ENCODE data around the gene RRAGC. TPM values are rescaled to one million over a fixed set of nuclear protein-coding genes. Genes with fewer than 3 reads are reported as not detected.

The RRAGC gene
- total RNA-seq, 3 donors from 2014 or later: 29.7 to 41.7 (median 32.5) TPM

DNA sequence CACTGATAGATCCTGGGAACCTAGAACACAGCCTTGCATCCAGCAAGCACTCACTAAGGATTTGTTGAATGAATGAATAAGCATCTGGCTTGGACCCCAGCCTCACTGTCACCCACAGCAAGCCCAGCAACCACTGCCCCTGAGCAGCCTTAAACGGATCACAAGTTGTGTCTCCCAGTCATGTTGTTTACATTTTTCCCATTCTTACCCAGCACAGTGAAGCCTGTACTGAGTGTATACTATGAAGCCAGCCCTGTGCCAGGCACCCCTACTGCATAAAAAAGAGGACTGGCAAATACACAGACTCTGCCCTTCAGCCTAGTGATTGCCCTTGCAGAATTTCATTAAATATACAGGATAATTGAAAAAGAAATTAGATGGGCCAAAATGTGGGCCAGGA, 30.2 kb downstream of the RRAGC start:
- Histone ChIP-seq H3K36me3 (ENCODE audit: low read depth) (no peaks in the 10 kb centered on the region), H3K4me3 (no peak overlapping the region), H3K9me3 (no peaks in the 10 kb centered on the region), H3K4me1 (ENCODE audit: low read depth) (no peaks in the 10 kb centered on the region)
- TF ChIP-seq, protein P1, sequence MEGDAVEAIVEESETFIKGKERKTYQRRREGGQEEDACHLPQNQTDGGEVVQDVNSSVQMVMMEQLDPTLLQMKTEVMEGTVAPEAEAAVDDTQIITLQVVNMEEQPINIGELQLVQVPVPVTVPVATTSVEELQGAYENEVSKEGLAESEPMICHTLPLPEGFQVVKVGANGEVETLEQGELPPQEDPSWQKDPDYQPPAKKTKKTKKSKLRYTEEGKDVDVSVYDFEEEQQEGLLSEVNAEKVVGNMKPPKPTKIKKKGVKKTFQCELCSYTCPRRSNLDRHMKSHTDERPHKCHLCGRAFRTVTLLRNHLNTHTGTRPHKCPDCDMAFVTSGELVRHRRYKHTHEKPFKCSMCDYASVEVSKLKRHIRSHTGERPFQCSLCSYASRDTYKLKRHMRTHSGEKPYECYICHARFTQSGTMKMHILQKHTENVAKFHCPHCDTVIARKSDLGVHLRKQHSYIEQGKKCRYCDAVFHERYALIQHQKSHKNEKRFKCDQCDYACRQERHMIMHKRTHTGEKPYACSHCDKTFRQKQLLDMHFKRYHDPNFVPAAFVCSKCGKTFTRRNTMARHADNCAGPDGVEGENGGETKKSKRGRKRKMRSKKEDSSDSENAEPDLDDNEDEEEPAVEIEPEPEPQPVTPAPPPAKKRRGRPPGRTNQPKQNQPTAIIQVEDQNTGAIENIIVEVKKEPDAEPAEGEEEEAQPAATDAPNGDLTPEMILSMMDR (IDR thresholded peaks at IDR 0.05): no peak
- intact Hi-C loops (cut with DNase I, micrococcal nuclease): no loop called here
- no peak for DNase-seq
- ATAC-seq: no peak

DNA sequence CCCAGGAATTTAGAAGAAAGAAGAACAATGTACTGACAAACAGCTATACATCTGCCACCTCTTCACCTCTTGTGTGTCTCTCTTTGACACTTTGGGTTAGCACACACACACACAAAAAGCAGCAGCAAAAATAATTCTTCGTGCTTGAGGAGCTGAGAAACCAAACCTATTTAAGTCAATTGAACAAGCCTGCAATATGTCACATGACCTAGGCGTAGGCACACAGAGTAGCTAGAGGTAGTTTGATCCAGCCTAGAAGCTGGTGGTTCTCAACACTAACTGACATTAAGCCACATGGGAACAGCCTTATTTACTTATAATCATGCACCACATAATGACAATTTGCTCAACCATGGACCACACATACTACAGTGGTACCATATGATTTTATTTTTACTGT, 32.3 kb downstream of the RRAGC start:
- no peak for ATAC-seq
- H3K4me1 ChIP-seq (ENCODE audit: low read depth): no peaks in the 10 kb centered on the region
- H3K36me3 ChIP-seq (ENCODE audit: low read depth): no peaks in the 10 kb centered on the region
- no peak for DNase-seq
- TF ChIP-seq, protein P1 (IDR thresholded peaks at IDR 0.05): no peak
- H3K4me3 ChIP-seq: no peak overlapping the region
- intact Hi-C loops (cut with DNase I, micrococcal nuclease): no loop called here
- no peaks in the 10 kb centered on the region for H3K9me3 ChIP-seq

DNA sequence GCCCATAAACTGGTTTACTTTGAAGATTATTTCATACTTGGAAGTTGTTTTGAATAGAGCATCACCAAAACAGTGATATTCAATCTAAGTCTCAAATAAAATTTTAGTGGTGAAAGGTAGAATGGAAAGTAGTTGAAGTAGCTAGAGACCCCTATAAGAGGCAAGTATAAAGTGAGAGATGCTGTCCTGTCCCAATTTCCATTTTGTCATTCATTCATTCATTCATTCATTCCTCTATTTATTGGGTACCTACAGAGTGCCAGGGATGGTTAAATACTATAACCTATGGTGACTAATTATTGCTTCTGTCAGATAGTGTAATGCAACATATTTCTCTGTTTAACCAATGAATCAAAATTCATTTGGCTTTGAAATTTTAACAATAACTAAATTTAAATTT, 32.7 kb downstream of the RRAGC start:
- H3K9me3 ChIP-seq: no peaks in the 10 kb centered on the region
- ATAC-seq: no peak

DNA sequence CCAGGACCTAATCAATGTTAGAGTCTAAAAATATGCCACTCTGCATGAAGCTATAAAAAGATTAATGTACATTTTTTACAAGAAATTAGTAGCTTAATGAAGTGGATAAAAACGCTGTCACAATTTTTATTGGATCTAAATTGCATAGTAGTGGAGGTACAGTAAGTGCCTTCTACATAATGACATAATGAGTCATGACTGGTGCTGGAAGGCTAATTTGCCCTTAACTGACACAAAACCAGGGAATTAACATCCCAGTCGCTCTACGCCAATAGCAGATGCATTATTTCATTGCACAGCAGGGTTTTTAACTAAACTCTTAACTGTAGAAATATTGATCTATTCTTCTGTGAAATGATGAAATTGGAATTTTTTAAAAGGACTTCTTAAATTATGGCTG, 33.3 kb downstream of the RRAGC start:
- Histone ChIP-seq H3K36me3 (ENCODE audit: low read depth) (no peaks in the 10 kb centered on the region), H3K4me3 (no peak overlapping the region), H3K4me1 (ENCODE audit: low read depth) (no peaks in the 10 kb centered on the region), H3K9me3 (no peaks in the 10 kb centered on the region)
- DNase-seq: no peak
- no peak for ATAC-seq
- intact Hi-C loops (cut with DNase I, micrococcal nuclease): no loop called here
- TF ChIP-seq, protein P1 (IDR thresholded peaks at IDR 0.05): no peak

More for the DNA sequence above, 32.7 kb downstream of the RRAGC start:
- Histone ChIP-seq H3K36me3 (ENCODE audit: low read depth) (no peaks in the 10 kb centered on the region), H3K4me3 (no peak overlapping the region), H3K4me1 (ENCODE audit: low read depth) (no peaks in the 10 kb centered on the region)
- TF ChIP-seq, protein P1 (IDR thresholded peaks at IDR 0.05): no peak
- intact Hi-C loops (cut with DNase I, micrococcal nuclease): no loop called here
- no peak for DNase-seq

DNA sequence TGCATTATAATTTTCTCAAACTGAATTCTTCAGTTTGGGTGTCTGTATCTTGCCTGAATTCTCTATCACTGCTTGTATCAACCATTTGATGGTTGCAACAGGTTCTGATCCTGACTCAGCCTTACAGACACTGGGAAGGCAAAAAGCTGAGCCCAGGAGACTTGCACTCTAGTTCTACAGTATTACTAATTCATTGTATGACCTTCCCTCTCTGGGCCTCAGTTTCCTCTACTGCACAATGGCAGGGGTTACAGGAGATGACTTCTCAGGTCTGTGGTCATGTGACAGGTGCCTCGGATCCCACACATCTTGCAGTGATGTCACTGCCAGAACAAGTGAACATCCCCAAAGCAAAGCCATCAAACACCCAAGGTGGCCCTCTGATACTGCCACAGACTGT, 38.7 kb downstream of the RRAGC start:
- no peaks in the 10 kb centered on the region for H3K9me3 ChIP-seq
- no peaks in the 10 kb centered on the region for H3K36me3 ChIP-seq (ENCODE audit: low read depth)
- H3K4me1 ChIP-seq (ENCODE audit: low read depth): peaks cover 16% of the 10 kb centered on the region
- ATAC-seq (no peak), DNase-seq (no peak)
- TF ChIP-seq, protein P1 (IDR thresholded peaks at IDR 0.05): no peak
- no peak overlapping the region for H3K4me3 ChIP-seq
- intact Hi-C loops (cut with DNase I, micrococcal nuclease): no loop called here

DNA sequence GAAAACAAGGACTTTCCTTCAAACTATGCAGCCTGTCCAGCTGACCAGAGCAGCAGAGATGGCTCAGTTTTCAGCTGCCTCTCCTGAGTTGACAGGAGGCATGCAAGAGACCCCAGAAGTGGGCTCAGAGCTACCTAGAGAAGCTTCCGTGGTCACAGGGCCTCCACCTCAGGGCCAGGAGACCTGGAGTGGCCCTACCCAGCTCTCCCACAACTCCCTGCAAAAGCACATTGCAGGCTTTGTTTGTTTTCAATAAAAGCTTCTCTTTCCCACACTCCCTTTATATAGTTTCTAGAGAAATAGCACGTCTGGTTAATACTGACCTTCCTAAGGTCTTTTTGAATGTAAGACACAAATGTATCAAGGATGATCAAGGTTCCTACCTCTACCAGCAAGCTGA, 40.1 kb downstream of the RRAGC start:
- no peak for DNase-seq
- Histone ChIP-seq H3K4me1 (ENCODE audit: low read depth) (peaks cover 16% of the 10 kb centered on the region), H3K36me3 (ENCODE audit: low read depth) (no peaks in the 10 kb centered on the region), H3K9me3 (no peaks in the 10 kb centered on the region), H3K4me3 (no peak overlapping the region)
- intact Hi-C loops (cut with DNase I, micrococcal nuclease): no loop called here
- TF ChIP-seq, protein P1 (IDR thresholded peaks at IDR 0.05): no peak
- peak; percentile 54 for ATAC-seq

Measured in mucosa of descending colon (tissue), 3 donors.